GM20431 (cell line): Measurements from ENCODE around the gene LRRC17.

ENCODE experiments used
- in situ Hi-C: fragments of 300-500 bp; cut with MseI, MboI; formaldehyde crosslinking; loops from one replicate; pipeline ENCODE4 v1.15.0; 2020; ENCODE audit warnings: low sequenced_read_pairs; ENCODE audit not compliant: unreplicated experiment

The LRRC17 gene, protein sequence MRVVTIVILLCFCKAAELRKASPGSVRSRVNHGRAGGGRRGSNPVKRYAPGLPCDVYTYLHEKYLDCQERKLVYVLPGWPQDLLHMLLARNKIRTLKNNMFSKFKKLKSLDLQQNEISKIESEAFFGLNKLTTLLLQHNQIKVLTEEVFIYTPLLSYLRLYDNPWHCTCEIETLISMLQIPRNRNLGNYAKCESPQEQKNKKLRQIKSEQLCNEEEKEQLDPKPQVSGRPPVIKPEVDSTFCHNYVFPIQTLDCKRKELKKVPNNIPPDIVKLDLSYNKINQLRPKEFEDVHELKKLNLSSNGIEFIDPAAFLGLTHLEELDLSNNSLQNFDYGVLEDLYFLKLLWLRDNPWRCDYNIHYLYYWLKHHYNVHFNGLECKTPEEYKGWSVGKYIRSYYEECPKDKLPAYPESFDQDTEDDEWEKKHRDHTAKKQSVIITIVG

DNA sequence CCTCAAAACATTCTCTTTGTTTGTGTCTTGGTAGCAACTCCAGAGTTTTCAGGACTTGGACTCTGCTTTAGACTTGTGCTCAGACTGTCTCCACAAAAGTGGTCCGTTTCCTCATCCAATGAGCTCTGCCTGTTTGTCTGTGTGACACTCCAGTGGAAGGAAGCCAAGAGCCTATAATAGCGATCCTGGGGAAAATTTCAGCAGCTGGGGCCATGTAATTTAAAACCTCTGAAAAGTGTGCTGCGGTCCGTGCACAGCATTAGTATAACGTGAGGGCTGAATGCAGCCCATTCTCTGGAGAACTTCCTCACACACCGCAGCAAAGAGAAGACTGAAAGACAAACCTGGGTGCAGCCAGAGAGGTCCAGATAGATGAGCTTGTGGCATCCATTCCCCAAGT, at the start of gene LRRC17:
Gene LRRC17, plus strand, starts transcription at position 259 of the 400 bp plus-strand sequence. CDS start 20,914 bp downstream, outside the sequence.
- in situ Hi-C loops, result no loop called here

DNA sequence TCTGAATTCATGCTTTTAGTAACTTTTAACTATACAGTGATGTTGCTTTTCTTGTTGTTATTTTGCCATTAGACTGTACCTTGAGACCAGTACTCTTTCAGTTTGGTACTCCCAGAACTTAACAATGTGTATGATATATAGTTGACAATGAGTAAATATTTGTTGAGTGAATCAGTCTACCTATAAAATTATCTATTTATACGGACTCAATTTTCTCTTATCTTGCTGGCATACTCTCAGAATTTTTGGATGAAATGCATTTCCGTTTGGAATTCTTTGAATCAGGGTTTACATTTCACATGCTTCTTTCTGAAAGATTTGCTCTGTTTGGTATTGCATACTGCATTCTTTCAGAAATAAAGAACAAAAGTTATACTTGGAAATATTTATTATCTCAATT, 47.8 kb upstream of the LRRC17 start:
- in situ Hi-C loops, result no loop called here

DNA sequence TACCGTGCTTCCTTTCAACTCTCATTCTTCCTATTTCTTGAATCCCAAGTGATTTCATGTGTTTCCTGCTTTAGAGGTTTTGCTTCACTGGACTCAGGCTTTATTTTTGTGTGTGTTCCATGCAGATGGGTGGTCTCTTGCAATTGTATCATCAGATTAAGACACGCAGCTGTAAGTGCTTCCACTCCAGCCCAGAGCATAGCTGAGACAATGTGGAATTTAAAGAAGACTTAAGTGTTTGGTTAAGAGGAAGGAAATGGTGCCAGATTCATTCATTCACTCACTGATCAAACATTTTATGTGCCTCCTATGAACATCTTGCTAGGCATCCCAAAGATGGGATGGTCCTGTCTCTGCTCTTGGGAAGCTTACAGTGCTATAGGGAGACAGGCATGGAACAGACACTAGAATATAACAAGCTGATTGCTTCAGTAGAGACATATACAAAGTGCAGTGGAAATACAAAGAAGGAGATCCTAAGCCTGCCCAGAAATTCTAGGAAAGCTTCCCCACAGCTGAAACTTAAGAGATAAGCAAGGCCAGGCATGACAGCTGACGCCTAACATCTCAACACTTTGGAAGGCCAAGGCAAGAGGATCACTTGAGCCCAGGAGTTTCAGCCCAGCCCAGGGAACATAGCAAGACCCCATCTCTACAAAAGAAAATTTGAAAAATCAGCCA, 46.1 kb upstream of the LRRC17 start:
- in situ Hi-C loops, result no loop called here

DNA sequence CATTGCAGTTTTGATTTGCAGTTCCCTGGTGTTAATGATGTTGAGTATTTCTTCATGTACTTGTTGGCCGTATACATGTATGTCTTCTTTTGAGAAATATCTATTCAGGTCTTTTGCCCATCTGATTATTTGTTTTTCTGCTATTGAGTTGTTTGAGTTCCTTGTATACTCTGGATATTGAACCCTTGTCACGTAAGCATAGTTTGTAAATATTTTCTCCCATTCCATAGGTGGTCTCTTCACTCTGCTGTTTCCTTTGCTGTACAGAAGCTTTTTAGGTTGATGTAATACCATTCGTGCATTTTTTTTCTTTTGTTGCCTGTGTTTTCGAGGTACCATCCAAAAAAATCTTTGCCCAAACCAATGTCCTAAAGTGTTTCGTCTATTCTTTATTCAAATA, 43.6 kb upstream of the LRRC17 start:
- in situ Hi-C loops, result no loop called here

DNA sequence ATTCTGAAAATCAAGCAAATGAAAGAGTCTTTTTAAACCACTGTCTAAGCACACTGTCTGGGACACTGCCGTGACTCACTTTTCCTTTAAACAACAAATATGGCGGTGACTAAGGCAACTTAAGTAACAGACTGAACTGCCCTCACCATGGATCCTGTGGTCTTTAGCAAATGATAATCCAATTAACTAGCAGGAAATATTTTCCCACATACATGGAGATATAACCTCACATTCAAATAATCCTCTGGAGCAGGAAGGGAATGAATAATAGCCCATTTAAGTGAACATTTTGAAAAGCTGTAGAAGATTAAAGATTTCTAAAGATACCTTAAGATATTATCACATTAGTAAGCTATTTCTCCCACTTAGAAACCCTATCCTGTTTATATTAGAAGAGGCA, 40.3 kb upstream of the LRRC17 start:
- in situ Hi-C loops, result no loop called here

DNA sequence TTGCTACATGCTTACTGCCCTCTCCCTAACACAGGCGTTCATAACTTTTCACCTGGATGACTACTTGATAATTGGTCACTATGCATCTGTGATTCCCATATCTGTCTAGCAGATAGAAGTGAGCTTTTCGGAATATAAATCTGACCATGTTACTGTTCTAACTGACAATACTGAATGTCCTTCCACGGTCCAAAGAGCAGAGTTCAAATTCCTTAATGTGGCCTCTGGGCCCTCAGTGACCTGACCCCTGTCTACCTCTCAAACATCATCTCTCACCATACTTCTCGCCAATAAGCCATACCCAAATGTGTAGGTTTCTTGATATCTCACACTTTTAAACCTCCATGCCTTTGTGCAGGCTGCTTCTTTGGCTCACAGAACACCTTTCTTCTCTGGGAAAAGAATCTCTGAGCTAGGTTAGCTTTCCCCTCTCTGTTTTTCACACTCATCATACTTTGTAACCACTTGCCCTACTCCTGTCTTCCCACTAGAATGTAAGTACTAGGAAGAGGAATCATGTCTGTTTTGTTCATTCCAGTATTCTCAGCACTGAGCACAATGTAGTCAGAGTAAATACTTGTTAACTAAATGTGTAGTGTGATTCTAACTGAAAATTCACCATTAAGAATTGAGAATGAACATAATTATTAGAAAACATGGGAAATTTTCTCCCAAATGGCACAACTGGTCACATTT, 39.2 kb upstream of the LRRC17 start:
- in situ Hi-C loops, result no loop called here

DNA sequence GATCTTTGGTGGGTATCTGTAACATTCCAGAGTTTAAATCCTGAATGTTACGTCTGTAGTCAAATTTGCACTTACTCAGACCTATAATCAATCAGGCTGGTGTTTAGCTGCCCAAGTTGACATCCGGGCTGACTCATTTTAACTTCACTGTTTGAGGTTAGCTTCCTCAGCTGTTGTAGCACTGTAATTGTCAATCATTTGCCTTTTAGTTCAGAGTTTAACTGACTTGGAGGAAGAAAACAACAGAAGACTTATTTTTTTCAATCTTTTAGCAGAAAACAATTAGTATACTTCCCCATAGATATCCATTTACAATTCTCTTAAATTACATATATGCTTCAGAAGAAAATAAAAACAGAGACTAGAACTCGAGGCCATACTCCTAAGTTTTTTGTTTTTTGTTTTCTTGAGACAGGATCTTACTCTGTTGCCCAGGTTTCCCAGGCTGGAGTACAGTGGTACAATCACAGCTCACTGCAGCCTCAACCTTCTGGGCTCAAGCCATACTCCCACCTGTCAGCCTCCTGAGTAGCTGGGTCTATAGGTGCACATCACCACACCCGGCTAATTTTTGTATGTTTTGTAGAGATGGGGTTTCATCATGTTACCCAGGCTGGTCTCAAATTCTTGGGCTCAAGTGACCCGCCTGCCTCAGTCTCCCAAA, 38.5 kb upstream of the LRRC17 start:
- in situ Hi-C loops, result no loop called here

DNA sequence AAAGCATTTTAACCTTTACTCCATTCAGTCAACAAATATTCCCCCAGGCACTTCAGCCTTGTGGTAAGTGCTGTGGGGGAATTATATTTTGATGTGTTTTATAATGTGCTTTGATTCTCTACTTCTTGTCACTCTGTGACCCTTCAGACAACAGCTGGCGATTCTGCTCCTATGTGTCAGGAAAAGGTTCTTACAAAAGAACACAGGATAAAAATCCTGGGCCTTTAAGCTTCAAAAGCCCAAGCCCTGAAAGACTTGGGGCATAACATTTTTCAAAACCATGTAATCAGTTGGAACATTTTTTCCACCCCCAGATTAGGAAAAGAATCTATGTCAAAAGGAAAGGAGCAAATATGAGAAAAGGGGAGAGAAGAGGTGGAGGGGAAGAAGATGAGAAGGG, 37.8 kb upstream of the LRRC17 start:
- in situ Hi-C loops, result no loop called here

DNA sequence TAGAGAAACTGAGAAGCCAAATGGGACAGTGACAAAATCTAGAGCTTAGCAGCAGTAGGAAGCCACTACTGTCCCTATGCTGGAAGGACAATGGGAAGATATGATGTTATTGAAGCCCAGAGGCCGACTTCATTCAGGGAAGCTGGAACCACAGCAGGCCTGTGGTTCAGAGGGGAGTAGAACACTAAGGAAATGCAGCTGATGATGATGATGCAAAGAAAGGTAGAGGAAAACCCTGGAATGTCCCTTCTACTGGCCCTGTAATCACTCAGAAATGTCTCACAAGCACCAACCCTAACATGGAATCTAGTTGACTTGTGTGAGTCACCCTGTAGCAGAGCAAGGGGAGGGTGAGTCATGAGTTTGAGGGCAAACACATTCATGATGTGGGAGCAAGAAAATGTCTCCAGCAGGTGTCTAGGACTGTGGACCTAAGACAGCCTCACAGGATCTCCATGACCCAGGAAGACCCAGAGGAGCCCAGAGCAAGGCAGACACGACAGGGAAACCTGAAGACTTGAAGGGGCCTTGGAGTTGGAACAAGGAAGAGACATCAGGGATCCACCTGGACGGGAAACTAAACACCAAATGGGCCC, 37.0 kb upstream of the LRRC17 start:
- in situ Hi-C loops, result no loop called here

DNA sequence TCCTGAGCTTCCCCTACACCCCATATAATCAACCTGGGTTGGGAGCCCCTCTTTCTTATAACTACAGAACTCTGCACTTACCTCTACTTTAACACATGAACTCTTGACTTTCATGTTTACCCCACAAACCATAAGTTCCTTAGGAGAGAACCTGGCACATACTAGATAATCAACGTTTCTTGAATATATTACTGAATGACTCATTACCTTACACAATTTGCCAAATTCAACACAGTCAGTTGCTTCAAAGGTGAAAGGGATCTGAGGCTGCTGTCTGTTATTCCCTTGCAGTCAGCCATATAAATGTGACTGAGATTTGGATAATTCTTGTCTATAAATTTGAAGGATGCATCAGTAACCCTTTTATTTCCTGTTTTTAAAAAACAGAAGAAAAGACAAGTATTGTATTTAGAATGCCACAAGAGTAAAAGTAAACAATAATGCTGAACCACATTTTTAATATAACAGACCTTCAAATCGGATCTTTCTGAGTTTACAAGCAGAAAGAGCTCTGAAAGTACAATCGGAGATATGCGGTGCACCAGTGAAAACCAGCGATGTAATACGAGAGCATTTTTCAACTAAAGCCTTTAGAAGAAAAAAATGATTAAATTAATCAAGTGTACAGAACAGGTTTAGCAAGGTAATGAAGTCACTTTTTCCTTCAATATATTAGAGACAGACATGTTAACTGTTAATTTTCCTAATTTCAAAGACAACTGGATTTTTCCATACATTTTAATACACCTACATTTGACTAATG, 29.5 kb upstream of the LRRC17 start:
- in situ Hi-C loops, result no loop called here

DNA sequence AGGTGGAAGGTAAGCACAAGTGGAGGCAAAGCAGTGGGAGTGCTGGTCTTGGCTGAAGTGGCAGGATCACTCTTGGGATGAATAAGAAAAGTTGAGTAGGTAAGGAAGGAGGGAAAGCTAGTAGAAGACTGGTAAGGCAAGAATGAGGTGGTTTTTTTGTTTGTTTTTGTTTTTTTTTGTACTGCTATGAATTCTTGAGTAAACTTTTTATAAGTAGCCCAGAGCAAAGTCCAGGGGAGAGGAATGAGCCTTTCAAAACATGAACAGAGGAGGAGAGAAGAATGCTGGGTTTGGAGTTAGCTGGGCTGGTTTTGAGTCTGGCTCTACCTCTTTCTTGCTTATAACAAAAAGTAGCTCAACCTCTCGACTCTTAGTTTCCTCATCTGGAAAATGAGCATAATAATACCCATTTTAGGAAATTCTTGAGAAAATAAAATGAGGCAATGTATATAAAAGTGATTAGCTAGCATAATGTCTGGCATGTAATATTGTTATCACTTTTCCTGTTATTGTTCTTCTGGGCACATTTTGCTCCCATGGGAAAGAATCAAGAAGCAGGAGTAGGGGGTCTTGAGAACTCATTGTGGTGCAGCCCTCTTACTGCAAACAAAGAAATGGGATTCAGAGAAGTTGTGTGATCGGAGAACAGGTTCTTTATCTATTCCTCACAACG, 24.1 kb upstream of the LRRC17 start:
- in situ Hi-C loops, result no loop called here

DNA sequence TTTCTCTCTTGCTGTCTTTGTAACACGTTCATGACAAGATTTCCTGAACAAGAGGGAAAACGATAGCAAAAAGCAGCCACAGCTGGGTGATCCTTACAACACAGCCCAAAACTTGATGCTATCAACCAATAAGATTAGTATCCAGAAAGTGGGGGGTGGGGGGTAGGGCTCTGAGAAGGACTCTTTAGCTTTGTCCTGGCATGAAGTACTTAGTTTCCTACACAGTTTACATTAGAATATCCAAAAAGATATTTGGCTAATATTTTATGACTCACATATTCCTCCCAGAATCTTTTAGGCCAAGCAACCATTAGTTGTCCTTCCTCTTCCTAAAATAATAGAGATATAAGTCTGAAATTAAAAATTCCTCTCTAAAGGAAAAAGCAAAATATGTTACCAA, 22.9 kb upstream of the LRRC17 start:
- in situ Hi-C loops, result no loop called here

DNA sequence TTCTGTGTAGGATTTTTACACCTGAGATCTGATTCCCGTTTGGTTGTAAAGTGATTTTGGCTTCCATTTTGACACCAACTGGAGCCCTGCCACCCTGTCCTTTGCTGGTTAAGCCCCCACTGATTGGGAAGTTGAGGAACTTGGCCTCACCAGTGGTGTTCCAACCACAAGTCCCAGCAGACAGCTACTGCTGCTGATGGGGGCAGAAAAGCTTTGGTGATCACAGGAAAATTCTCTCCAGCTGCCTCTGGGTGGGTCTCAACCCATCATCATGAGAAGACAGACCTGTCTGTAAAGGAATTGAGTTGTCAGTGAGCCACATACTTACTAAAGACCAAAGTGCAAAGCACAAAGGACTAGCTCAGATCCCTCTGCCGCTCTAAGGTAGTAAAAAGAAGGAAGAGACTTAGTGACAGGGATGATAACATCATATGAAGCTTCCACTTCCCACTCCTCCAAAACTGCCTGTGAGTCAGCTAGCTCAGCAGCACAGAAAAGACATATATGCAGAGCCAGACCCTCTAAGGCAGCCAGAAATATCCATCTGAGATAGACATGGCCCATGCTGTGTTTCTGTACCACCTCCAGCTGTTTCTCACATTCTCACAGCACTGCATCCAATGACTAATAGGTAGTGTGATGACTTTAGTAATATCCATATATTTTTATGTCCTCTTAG, 22.4 kb upstream of the LRRC17 start:
- in situ Hi-C loops, result no loop called here

DNA sequence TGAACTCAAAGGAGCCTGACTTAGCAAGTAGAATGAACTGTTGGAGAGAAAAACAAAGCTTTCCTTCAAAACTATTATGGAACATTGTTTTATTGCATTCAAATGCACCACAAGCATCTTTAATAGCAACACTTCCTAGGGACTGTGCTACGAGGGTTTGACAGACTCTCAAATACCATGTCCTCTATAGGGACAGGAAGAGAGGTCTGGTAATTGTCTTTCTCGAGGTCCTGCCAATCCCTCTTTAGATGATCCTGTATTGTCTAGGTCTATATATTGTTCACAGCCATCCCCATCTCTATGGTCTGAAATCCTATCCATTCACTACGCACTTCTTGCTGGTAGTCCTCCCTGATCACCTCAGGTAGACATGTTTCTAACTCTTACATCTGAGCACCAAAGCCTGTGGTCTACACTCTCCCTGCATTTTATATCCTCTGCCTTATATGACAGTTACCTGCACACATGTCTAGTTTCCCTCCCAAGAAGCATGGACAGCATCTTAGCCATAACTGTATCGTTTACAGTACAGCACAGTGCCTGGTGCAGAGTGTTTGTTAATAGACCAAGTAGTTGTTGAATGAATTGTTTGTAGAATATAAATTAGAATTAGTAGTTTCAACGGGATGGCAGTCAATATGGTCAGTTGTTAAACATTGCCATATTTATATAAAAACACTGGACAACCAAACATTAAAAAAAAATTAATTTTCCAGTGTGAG, 21.7 kb upstream of the LRRC17 start:
- in situ Hi-C loops, result no loop called here

DNA sequence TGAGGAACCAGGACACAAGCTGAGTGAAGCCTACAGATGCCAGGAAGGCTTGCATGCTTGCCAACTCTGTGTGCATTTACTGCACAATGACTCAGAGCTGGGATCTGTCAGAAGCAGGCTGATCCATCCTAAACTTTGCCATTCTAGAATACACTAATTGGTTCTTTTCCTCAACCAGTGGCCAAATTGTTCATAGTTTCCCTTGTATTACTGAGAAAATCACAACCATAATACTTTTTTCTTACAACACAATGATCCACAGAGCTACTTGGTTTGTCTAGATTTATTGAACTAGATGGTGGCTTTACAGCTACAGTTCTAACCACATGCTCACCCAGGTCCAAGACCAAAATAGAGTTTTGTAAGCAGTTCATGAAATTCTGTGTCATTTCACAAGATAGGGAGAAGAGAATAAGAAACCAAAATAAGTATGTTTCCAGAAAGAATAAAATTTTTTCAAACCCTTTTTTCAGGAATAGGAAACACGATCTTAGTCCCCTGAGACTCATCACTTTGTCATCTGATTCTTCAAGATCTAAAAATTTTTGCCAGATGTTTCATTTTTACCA, 21.0 kb upstream of the LRRC17 start:
- in situ Hi-C loops, result no loop called here

DNA sequence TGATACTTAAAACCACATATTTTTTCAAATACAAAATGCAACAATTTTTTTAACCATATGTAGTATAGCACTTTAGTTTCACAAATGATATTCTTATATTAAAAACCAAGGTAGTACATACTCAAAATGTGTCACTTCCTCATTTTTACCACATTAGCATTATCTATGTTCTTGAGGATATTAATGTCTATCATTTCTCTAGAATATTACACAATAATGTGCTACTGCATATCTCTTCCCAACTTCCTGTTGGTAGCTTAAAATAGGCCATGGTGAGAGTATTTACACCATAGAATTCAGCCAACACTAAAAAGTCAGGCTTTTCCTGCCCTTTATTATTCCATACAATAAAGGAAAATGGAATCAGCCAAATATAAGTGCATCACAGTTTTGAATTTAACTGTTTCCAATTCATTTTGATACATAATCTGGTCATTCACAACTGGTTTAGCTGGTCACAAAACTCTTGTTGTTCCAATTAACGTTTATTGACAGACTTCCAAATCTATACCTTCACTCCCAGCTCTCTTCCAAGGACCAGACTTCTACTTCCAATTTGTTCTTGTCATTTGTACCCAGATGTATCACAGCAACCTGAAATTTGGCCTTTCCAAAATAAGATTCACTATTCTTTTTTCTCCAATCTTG, 20.0 kb upstream of the LRRC17 start:
- in situ Hi-C loops, result no loop called here

DNA sequence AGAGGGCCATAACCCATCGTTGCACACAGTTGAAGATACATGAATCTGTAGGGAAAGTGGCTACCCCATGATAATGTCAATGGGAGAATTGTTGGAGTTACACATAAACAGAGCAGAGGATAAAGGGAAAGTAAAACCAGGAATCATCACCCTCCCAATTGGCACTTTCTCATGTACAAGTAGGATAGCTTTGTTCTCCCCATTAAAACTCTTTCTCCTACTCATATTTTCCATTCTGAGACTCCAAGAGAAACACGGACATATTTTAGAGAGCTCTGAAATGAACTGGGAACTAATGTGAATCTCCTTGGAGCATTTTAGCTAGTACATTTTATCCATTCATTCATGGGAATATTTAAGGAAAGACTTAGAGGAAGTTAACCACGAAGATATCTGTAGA, 17.2 kb upstream of the LRRC17 start:
- in situ Hi-C loops, result no loop called here
